ENCODE data around the gene TMPRSS11E. TPM values are rescaled to one million over a fixed set of nuclear protein-coding genes. Genes with fewer than 3 reads are reported as not detected.
"Not testable (repeated sequence)": the region's sequence is repeated elsewhere in the genome, so short reads cannot be mapped to it uniquely, and the experiment has no call there.

The TMPRSS11E gene
- total RNA-seq, 1 donor from 2014 or later, result not detected

- H3K27me3 Mint-ChIP-seq (ENCODE audit: low read depth), result peaks cover 41% of the 10 kb centered on the region
- H3K4me3 Mint-ChIP-seq (ENCODE audit: unreplicated experiment), result no peak overlapping the region
- DNase-seq (ENCODE audit: low spot score), result no peak
- no peak overlapping the region for H3K27ac Mint-ChIP-seq (ENCODE audit: unreplicated experiment)
- no peaks in the 10 kb centered on the region for H3K36me3 Mint-ChIP-seq (ENCODE audit: low read depth)
- TF ChIP-seq CTCF (IDR thresholded peaks at IDR 0.05), result no peak
- H3K9me3 Mint-ChIP-seq (ENCODE audit: low read depth), result no peaks in the 10 kb centered on the region
- H3K4me1 Mint-ChIP-seq (ENCODE audit: low read depth), result no peaks in the 10 kb centered on the region
Observed at GRCh38 chr4:68406479-68406859, 40.8 kb upstream of the TMPRSS11E start.

GRCh38 chr4:68407015-68407867 lies 40.0 kb upstream of the TMPRSS11E start:
- H3K4me1 Mint-ChIP-seq (ENCODE audit: low read depth); DNase-seq (ENCODE audit: low spot score); H3K27ac Mint-ChIP-seq (ENCODE audit: unreplicated experiment); H3K4me3 Mint-ChIP-seq (ENCODE audit: unreplicated experiment); H3K9me3 Mint-ChIP-seq (ENCODE audit: low read depth); H3K36me3 Mint-ChIP-seq (ENCODE audit: low read depth): not testable (repeated sequence)
- peaks cover 41% of the 10 kb centered on the region for H3K27me3 Mint-ChIP-seq (ENCODE audit: low read depth)

- Mint-ChIP-seq H3K36me3 (ENCODE audit: low read depth) (no peaks in the 10 kb centered on the region), H3K4me1 (ENCODE audit: low read depth) (no peaks in the 10 kb centered on the region), H3K27ac (ENCODE audit: unreplicated experiment) (no peak overlapping the region), H3K27me3 (ENCODE audit: low read depth) (peaks cover 41% of the 10 kb centered on the region), H3K4me3 (ENCODE audit: unreplicated experiment) (no peak overlapping the region), H3K9me3 (ENCODE audit: low read depth) (no peaks in the 10 kb centered on the region)
- no peak for TF ChIP-seq CTCF (IDR thresholded peaks at IDR 0.05)
- DNase-seq (ENCODE audit: low spot score), result no peak
Observed at GRCh38 chr4:68407868-68408190, 39.4 kb upstream of the TMPRSS11E start.

GRCh38 chr4:68410149-68410548 lies 37.1 kb upstream of the TMPRSS11E start:
- no peak for DNase-seq (ENCODE audit: low spot score)
- Mint-ChIP-seq H3K9me3 (ENCODE audit: low read depth) (no peaks in the 10 kb centered on the region), H3K4me3 (ENCODE audit: unreplicated experiment) (no peak overlapping the region), H3K36me3 (ENCODE audit: low read depth) (no peaks in the 10 kb centered on the region), H3K4me1 (ENCODE audit: low read depth) (no peaks in the 10 kb centered on the region), H3K27ac (ENCODE audit: unreplicated experiment) (no peak overlapping the region), H3K27me3 (ENCODE audit: low read depth) (peaks cover 36% of the 10 kb centered on the region)
- no peak for TF ChIP-seq CTCF (IDR thresholded peaks at IDR 0.05)

GRCh38 chr4:68410643-68411042 lies 36.6 kb upstream of the TMPRSS11E start:
- TF ChIP-seq CTCF (IDR thresholded peaks at IDR 0.05), result no peak
- no peak overlapping the region for H3K27ac Mint-ChIP-seq (ENCODE audit: unreplicated experiment)
- H3K4me1 Mint-ChIP-seq (ENCODE audit: low read depth), result no peaks in the 10 kb centered on the region
- H3K27me3 Mint-ChIP-seq (ENCODE audit: low read depth), result peaks cover 36% of the 10 kb centered on the region
- no peaks in the 10 kb centered on the region for H3K36me3 Mint-ChIP-seq (ENCODE audit: low read depth)
- DNase-seq (ENCODE audit: low spot score), result no peak
- no peaks in the 10 kb centered on the region for H3K9me3 Mint-ChIP-seq (ENCODE audit: low read depth)
- no peak overlapping the region for H3K4me3 Mint-ChIP-seq (ENCODE audit: unreplicated experiment)

GRCh38 chr4:68412031-68412430 lies 35.2 kb upstream of the TMPRSS11E start:
- not testable (repeated sequence) for DNase-seq (ENCODE audit: low spot score); H3K4me3 Mint-ChIP-seq (ENCODE audit: unreplicated experiment); H3K27ac Mint-ChIP-seq (ENCODE audit: unreplicated experiment); H3K9me3 Mint-ChIP-seq (ENCODE audit: low read depth); H3K36me3 Mint-ChIP-seq (ENCODE audit: low read depth); H3K4me1 Mint-ChIP-seq (ENCODE audit: low read depth)
- peaks cover 26% of the 10 kb centered on the region for H3K27me3 Mint-ChIP-seq (ENCODE audit: low read depth)

Measured in chondrocyte (in vitro differentiated cells).